Trophoblast cell (in vitro differentiated cells and primary cell): Measurements from ENCODE around the gene SUSD3.

Source experiments
- DNase-seq, 2 donors: peaks; one replicate each; pipeline ENCODE4 v3.0.0-alpha.2; 2016
- H2AFZ ChIP-seq: 2 replicates; pipeline ENCODE4 v1.6.1; 2013; ENCODE audit warnings: low read length, moderate library complexity, mild to moderate bottlenecking; ENCODE audit not compliant: insufficient read depth, poor library complexity
- H2AK5ac ChIP-seq: 2 replicates; pipeline ENCODE4 v1.6.1; 2013; ENCODE audit warnings: mild to moderate bottlenecking, low read length
- H2BK120ac ChIP-seq: 2 replicates; pipeline ENCODE4 v1.6.1; 2013; ENCODE audit warnings: low read length, mild to moderate bottlenecking, moderate library complexity; ENCODE audit not compliant: insufficient read depth, poor library complexity
- H2BK12ac ChIP-seq: 2 replicates; pipeline ENCODE4 v1.6.1; 2013; ENCODE audit warnings: mild to moderate bottlenecking, low read length, moderate library complexity
- H2BK5ac ChIP-seq: 2 replicates; pipeline ENCODE4 v1.6.1; 2013; ENCODE audit warnings: low read length, low read depth, moderate library complexity, mild to moderate bottlenecking; ENCODE audit not compliant: poor library complexity
- H3K14ac ChIP-seq: 2 replicates; pipeline ENCODE4 v1.6.1; 2013; ENCODE audit warnings: mild to moderate bottlenecking, low read length
- H3K18ac ChIP-seq: 2 replicates; pipeline ENCODE4 v1.6.1; 2013; ENCODE audit warnings: mild to moderate bottlenecking, low read length
- H3K23ac ChIP-seq: 2 replicates; pipeline ENCODE4 v1.6.1; 2013; ENCODE audit warnings: low read length
- H3K27ac ChIP-seq: 2 replicates; pipeline ENCODE4 v1.5.1; 2013; ENCODE audit warnings: low read depth, mild to moderate bottlenecking, inconsistent platforms, low read length, moderate library complexity
- H3K27me3 ChIP-seq: 2 replicates; pipeline ENCODE4 v1.6.1; 2013; ENCODE audit warnings: inconsistent platforms, mild to moderate bottlenecking, low read length, moderate library complexity; ENCODE audit not compliant: insufficient read depth
- H3K36me3 ChIP-seq, 2 experiments: 1 replicate in 1 of 2; 2 replicates in 1 of 2; pipeline ENCODE4 v1.6.1; 2013; ENCODE audit warnings: low read length in 2 of 2, mild to moderate bottlenecking in 2 of 2, moderate library complexity in 1 of 2; ENCODE audit not compliant: insufficient read depth in 2 of 2, control insufficient read depth in 1 of 2
- H3K4ac ChIP-seq: 2 replicates; pipeline ENCODE4 v1.6.1; 2013; ENCODE audit warnings: low read depth, mild to moderate bottlenecking, low read length, moderate library complexity
- H3K4me1 ChIP-seq, 2 experiments: 1 replicate in 1 of 2; 2 replicates in 1 of 2; pipeline ENCODE4 v1.6.1; 2013; ENCODE audit warnings: low read length in 2 of 2, mild to moderate bottlenecking in 2 of 2, moderate library complexity in 1 of 2; ENCODE audit not compliant: insufficient read depth in 2 of 2, control insufficient read depth in 1 of 2
- H3K4me2 ChIP-seq: 2 replicates; pipeline ENCODE4 v1.6.1; 2013; ENCODE audit warnings: inconsistent platforms, mild to moderate bottlenecking, low read length, moderate library complexity
- H3K4me3 ChIP-seq: 2 replicates; pipeline ENCODE4 v1.5.1; 2013; ENCODE audit warnings: mild to moderate bottlenecking, low read depth, low read length, inconsistent platforms
- H3K79me1 ChIP-seq: one replicate; pipeline ENCODE4 v1.6.1; 2013; ENCODE audit warnings: low read length
- H3K79me2 ChIP-seq: 2 replicates; pipeline ENCODE4 v1.6.1; 2013; ENCODE audit warnings: low read length, mild to moderate bottlenecking; ENCODE audit not compliant: control insufficient read depth, insufficient read depth, poor library complexity
- H3K9ac ChIP-seq: 2 replicates; pipeline ENCODE4 v1.6.1; 2013; ENCODE audit warnings: mild to moderate bottlenecking, low read length
- H3K9me3 ChIP-seq: 2 replicates; pipeline ENCODE4 v1.6.1; 2013; ENCODE audit warnings: low read depth, mild to moderate bottlenecking, control low read depth, inconsistent platforms, low read length; ENCODE audit not compliant: insufficient read depth
- H4K12ac ChIP-seq: 2 replicates; pipeline ENCODE4 v1.6.1; 2013; ENCODE audit warnings: low read depth, mild to moderate bottlenecking, low read length, moderate library complexity
- H4K8ac ChIP-seq: 2 replicates; pipeline ENCODE4 v1.6.1; 2013; ENCODE audit warnings: low read depth, mild to moderate bottlenecking, low read length, moderate library complexity
- H4K91ac ChIP-seq: one replicate; pipeline ENCODE4 v1.6.1; 2013; ENCODE audit warnings: low read depth, mild to moderate bottlenecking, low read length, moderate library complexity
- whole genome bisulfite sequencing: extraction: QIAGEN DNeasy Blood & Tissue Kit; methylation state at CpG from one replicate; pipeline ENCODE4 v1.1.7; 2013; ENCODE audit warnings: missing lambda C conversion rate; ENCODE audit not compliant: insufficient read length, insufficient coverage; ENCODE audit errors: extremely low coverage; 5-methylcytosine and 5-hydroxymethylcytosine counted together

SUSD3 gene

GRCh38 chr9:93080406-93080805 lies 21.9 kb downstream of the SUSD3 start:
- no peaks in the 10 kb centered on the region for H3K27me3 ChIP-seq
- H2AFZ ChIP-seq: no peak overlapping the region
- WGBS: no CpG with 5 or more reads among the region's 9 CpGs
- no peak overlapping the region for H3K23ac ChIP-seq
- H2AK5ac ChIP-seq: no peak overlapping the region
- no peak overlapping the region for H4K12ac ChIP-seq
- no peak overlapping the region for H3K4ac ChIP-seq
- no peak overlapping the region for H4K91ac ChIP-seq
- H4K8ac ChIP-seq: no peak overlapping the region
- H3K4me2 ChIP-seq: no peak overlapping the region
- no peak overlapping the region for H3K4me3 ChIP-seq
- H2BK5ac ChIP-seq: no peak overlapping the region
- DNase-seq: no peak
- H3K9ac ChIP-seq: no peak overlapping the region
- no peaks in the 10 kb centered on the region for H3K79me2 ChIP-seq
- H3K9me3 ChIP-seq: no peaks in the 10 kb centered on the region
- no peaks in the 10 kb centered on the region for H3K79me1 ChIP-seq
- peaks cover 2 to 3% of the 10 kb centered on the region in 2 experiments for H3K4me1 ChIP-seq
- H3K18ac ChIP-seq: no peak overlapping the region
- H2BK12ac ChIP-seq: no peak overlapping the region
- no peak overlapping the region for H3K27ac ChIP-seq
- H2BK120ac ChIP-seq: no peak overlapping the region
- no peaks in the 10 kb centered on the region for H3K36me3 ChIP-seq
- no peak overlapping the region for H3K14ac ChIP-seq

DNA sequence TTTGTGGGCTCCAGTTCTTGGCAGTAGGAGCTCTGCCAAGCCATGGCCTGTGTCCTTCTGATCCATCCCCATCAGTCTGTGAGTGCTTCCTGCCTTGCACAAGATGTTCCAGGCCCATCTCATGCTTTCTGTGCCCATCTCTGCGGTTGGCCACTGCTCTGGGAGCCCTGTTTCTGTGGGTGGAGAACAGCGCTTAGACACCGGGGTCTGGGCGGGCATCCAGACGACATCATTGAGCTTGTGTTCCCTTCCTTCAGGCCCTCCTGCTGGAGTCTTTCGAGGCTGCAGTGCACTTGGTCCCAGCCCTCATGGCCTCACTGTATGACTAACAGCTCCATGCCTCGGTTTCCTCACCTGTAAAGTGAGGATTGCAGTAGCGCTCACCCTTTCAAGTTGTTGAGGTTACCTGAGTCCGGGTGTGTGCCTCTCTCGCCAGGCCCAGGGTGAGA lies 22.6 kb downstream of the SUSD3 start:
- H3K14ac ChIP-seq: no peak overlapping the region
- no peaks in the 10 kb centered on the region for H3K27me3 ChIP-seq
- no peak overlapping the region for H2BK12ac ChIP-seq
- H2BK120ac ChIP-seq: no peak overlapping the region
- H3K9ac ChIP-seq: no peak overlapping the region
- H3K4me1 ChIP-seq: peaks cover 2 to 3% of the 10 kb centered on the region in 2 experiments
- no peaks in the 10 kb centered on the region for H3K36me3 ChIP-seq
- no peak overlapping the region for H2BK5ac ChIP-seq
- no peak overlapping the region for H2AFZ ChIP-seq
- H3K4me2 ChIP-seq: no peak overlapping the region
- H3K27ac ChIP-seq: no peak overlapping the region
- no peak overlapping the region for H4K12ac ChIP-seq
- H2AK5ac ChIP-seq: no peak overlapping the region
- DNase-seq: no peak
- peaks cover 2% of the 10 kb centered on the region for H3K9me3 ChIP-seq
- H3K4me3 ChIP-seq: no peak overlapping the region
- H3K4ac ChIP-seq: no peak overlapping the region
- no peak overlapping the region for H3K18ac ChIP-seq
- H4K91ac ChIP-seq: no peak overlapping the region
- WGBS: no CpG with 5 or more reads among the region's 10 CpGs
- H3K79me1 ChIP-seq: no peaks in the 10 kb centered on the region
- H4K8ac ChIP-seq: no peak overlapping the region
- no peak overlapping the region for H3K23ac ChIP-seq
- H3K79me2 ChIP-seq: no peaks in the 10 kb centered on the region

DNA sequence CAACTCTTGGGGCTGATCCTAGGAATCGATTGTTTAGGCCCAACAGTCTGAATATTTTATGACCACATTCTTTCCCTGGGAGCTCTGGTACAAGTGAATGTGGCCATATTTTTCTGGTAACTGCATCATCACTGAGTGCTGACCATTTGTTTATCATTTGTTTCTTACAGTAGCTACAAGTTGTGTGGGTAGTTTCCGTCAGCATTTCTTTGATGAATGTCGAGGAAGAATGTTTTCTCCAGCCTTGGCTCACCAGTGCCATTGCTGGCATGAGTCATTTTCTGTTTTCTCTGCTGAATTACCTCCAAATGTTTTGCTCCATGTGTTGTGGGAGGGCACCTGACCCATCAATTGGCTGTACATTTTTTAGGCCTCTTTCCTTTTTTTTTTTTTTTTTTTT lies 23.4 kb downstream of the SUSD3 start:
- peaks cover 2% of the 10 kb centered on the region for H3K9me3 ChIP-seq
- no peak overlapping the region for H2AK5ac ChIP-seq
- H3K23ac ChIP-seq: no peak overlapping the region
- WGBS: no CpG with 5 or more reads among the region's 3 CpGs
- no peak overlapping the region for H2BK5ac ChIP-seq
- no peak overlapping the region for H3K14ac ChIP-seq
- H3K79me2 ChIP-seq: no peaks in the 10 kb centered on the region
- H3K36me3 ChIP-seq: no peaks in the 10 kb centered on the region
- no peak overlapping the region for H2BK120ac ChIP-seq
- no peaks in the 10 kb centered on the region for H3K79me1 ChIP-seq
- no peak overlapping the region for H3K4ac ChIP-seq
- no peak overlapping the region for H2BK12ac ChIP-seq
- no peak overlapping the region for H3K4me2 ChIP-seq
- H3K4me3 ChIP-seq: no peak overlapping the region
- peaks cover 2 to 3% of the 10 kb centered on the region in 2 experiments for H3K4me1 ChIP-seq
- no peak overlapping the region for H3K9ac ChIP-seq
- H4K12ac ChIP-seq: no peak overlapping the region
- no peak overlapping the region for H4K8ac ChIP-seq
- H3K27ac ChIP-seq: no peak overlapping the region
- H3K27me3 ChIP-seq: no peaks in the 10 kb centered on the region
- DNase-seq: peak in 1 of 2 donors; percentile 23
- no peak overlapping the region for H2AFZ ChIP-seq
- H4K91ac ChIP-seq: no peak overlapping the region
- no peak overlapping the region for H3K18ac ChIP-seq

- H3K27ac ChIP-seq: no peak overlapping the region
These were observed 24.4 kb downstream of the SUSD3 start for GRCh38 chr9:93082841-93083411.

More at GRCh38 chr9:93082841-93083411, 24.4 kb downstream of the SUSD3 start:
- Histone ChIP-seq H3K4me1 (peaks cover 2 to 3% of the 10 kb centered on the region in 2 experiments), H4K8ac (no peak overlapping the region), H3K36me3 (no peaks in the 10 kb centered on the region), H4K91ac (no peak overlapping the region), H2BK12ac (no peak overlapping the region), H3K4me3 (no peak overlapping the region), H2BK5ac (no peak overlapping the region), H3K18ac (no peak overlapping the region), H3K23ac (no peak overlapping the region), H3K14ac (no peak overlapping the region), H2AK5ac (no peak overlapping the region), H3K9ac (no peak overlapping the region), H3K79me1 (no peaks in the 10 kb centered on the region), H2BK120ac (no peak overlapping the region), H3K4me2 (no peak overlapping the region), H3K27me3 (no peaks in the 10 kb centered on the region), H3K4ac (no peak overlapping the region), H3K9me3 (peaks cover 2% of the 10 kb centered on the region), H2AFZ (no peak overlapping the region), H3K79me2 (no peaks in the 10 kb centered on the region), H4K12ac (no peak overlapping the region)
- no CpG with 5 or more reads among the region's 18 CpGs for WGBS
- no peak for DNase-seq
